Vagina (tissue), 2 donors: ENCODE results near the gene SPATA20.

ENCODE experiments used
- POLR2A ChIP-seq, 2 donors: fragments of 450-650 bp; IDR thresholded peaks; one replicate each; pipeline ENCODE4 v1.6.1; 2017; ENCODE audit warnings: antibody characterized with exemption in 2 of 2, mild to moderate bottlenecking in 2 of 2, moderate library complexity in 2 of 2
- TF ChIP-seq, protein P1 (sequence below), 3 experiments: fragments of 450-650 bp in 2 of 3; fragments of 200-600 bp in 1 of 3; sonication (generic) in 1 of 3; IDR thresholded peaks; one replicate each; pipeline ENCODE4 v1.5.1; 2017 to 2019; ENCODE audit warnings: antibody characterized with exemption in 3 of 3, mild to moderate bottlenecking in 2 of 3, moderate library complexity in 2 of 3

DNA sequence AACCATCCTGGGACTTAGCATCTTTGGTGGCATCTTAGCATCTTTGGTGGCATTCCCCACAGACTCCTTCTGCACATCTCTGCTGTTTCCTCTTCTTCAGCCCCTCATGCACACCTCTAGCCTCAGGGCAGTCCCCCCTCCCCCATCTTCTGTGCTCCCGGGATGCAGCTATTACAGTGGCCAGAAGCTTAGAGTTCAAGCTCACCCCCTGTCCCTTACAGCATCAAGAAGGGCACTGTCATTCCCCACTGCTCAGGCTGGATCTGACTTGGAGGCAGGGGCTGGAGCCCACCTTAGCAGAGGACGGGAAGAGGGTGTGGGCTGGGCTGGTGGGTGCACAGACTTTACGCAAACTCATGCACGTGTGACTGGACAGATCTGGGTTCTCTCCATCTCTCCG, 13.8 kb upstream of the SPATA20 start:
- TF ChIP-seq, protein P1, sequence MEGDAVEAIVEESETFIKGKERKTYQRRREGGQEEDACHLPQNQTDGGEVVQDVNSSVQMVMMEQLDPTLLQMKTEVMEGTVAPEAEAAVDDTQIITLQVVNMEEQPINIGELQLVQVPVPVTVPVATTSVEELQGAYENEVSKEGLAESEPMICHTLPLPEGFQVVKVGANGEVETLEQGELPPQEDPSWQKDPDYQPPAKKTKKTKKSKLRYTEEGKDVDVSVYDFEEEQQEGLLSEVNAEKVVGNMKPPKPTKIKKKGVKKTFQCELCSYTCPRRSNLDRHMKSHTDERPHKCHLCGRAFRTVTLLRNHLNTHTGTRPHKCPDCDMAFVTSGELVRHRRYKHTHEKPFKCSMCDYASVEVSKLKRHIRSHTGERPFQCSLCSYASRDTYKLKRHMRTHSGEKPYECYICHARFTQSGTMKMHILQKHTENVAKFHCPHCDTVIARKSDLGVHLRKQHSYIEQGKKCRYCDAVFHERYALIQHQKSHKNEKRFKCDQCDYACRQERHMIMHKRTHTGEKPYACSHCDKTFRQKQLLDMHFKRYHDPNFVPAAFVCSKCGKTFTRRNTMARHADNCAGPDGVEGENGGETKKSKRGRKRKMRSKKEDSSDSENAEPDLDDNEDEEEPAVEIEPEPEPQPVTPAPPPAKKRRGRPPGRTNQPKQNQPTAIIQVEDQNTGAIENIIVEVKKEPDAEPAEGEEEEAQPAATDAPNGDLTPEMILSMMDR (IDR thresholded peaks at IDR 0.05), result no peak
- TF ChIP-seq POLR2A (IDR thresholded peaks at IDR 0.05), result no peak
